ENCODE results near the gene SLX4IP.

SLX4IP gene

DNA sequence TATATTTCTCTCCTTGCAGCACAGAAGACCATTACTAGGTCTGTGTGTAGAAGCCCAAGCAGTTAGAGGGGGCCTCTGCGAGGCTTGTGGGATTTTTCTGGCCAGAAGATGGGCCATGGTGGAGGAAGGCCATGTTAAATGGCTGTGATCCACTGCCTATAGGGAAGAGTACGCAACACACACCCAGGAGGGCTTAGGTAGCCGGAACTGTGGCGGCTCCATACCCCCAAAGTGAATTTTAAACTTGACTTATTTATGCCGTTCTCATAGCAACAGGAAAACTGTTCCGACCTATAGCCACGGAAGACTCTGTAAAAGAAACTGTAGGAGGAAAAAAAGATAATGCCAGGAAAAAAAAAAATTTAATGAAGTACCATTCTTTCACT lies 69.5 kb downstream of the SLX4IP start:
- Histone ChIP-seq H2BK12ac (ENCODE audit: low read length in 2 of 2) (peak overlapping the region; percentile 20 to 94), H3K14ac (ENCODE audit: low read length in 2 of 2) (no peak overlapping the region), H4K8ac (ENCODE audit: low read length) (peak overlapping the region; percentile 7), H3K18ac (ENCODE audit: low read depth in 1 of 2, low read length in 2 of 2) (peak overlapping the region; percentile 34 to 72), H3K4me1 (ENCODE audit: control insufficient read depth, insufficient read depth, low read depth, low read length) (peaks cover 8% of the 10 kb centered on the region), H3K4me2 (ENCODE audit: low read length, poor library complexity, severe bottlenecking) (no peak overlapping the region), H3K9me3 (ENCODE audit: control insufficient read depth, low read length) (no peaks in the 10 kb centered on the region), H3K27ac (ENCODE audit: low read length, poor library complexity, severe bottlenecking) (no peak overlapping the region), H3K23ac (ENCODE audit: low read length in 2 of 2) (no peak overlapping the region), H3K4ac (ENCODE audit: low read depth in 1 of 2, low read length in 2 of 2) (peak overlapping the region in 1 of 2 experiments; percentile 92), H4K91ac (ENCODE audit: low read length) (no peak overlapping the region), H3K27me3 (ENCODE audit: control insufficient read depth in 1 of 2, insufficient read depth in 1 of 2, low read length in 2 of 2) (no peaks in the 10 kb centered on the region), H2BK5ac (ENCODE audit: low read depth, low read length, poor library complexity, severe bottlenecking) (no peak overlapping the region), H2BK15ac (ENCODE audit: low read depth, poor library complexity, severe bottlenecking) (no peak overlapping the region), H3K79me1 (replicated peaks; ENCODE audit: low read length, poor library complexity, severe bottlenecking) (peaks cover 27% of the 10 kb centered on the region), H3K4me3 (ENCODE audit: insufficient read depth in 1 of 2, low read depth in 1 of 2, low read length in 2 of 2) (no peak overlapping the region), H3K9ac (ENCODE audit: low read length) (no peak overlapping the region), H2AK5ac (ENCODE audit: low read length, severe bottlenecking) (no peak overlapping the region), H2BK120ac (ENCODE audit: low read depth, low read length) (peak overlapping the region; percentile 75), H2AFZ (ENCODE audit: low read depth, low read length) (no peak overlapping the region), H3K36me3 (ENCODE audit: control insufficient read depth in 1 of 2, insufficient read depth in 2 of 2, low read depth in 1 of 2, low read length in 2 of 2) (no peaks in the 10 kb centered on the region)
- WGBS = 100% methylated on average over 2 of the region's 7 CpGs
- no peak for DNase-seq

GRCh38 chr20:10504994-10505730 lies 70.1 kb downstream of the SLX4IP start:
- Histone ChIP-seq H3K4me1 (ENCODE audit: control insufficient read depth, insufficient read depth, low read depth, low read length) (peaks cover 8% of the 10 kb centered on the region), H3K14ac (ENCODE audit: low read length in 2 of 2) (no peak overlapping the region), H3K4ac (ENCODE audit: low read depth in 1 of 2, low read length in 2 of 2) (no peak overlapping the region), H2BK12ac (ENCODE audit: low read length in 2 of 2) (no peak overlapping the region), H3K27ac (ENCODE audit: low read length, poor library complexity, severe bottlenecking) (no peak overlapping the region), H4K91ac (ENCODE audit: low read length) (peak overlapping the region; percentile 52), H2AK5ac (ENCODE audit: low read length, severe bottlenecking) (no peak overlapping the region), H3K36me3 (ENCODE audit: control insufficient read depth in 1 of 2, insufficient read depth in 2 of 2, low read depth in 1 of 2, low read length in 2 of 2) (no peaks in the 10 kb centered on the region), H2BK5ac (ENCODE audit: low read depth, low read length, poor library complexity, severe bottlenecking) (no peak overlapping the region), H3K23ac (ENCODE audit: low read length in 2 of 2) (no peak overlapping the region), H2AFZ (ENCODE audit: low read depth, low read length) (no peak overlapping the region), H3K9me3 (ENCODE audit: control insufficient read depth, low read length) (no peaks in the 10 kb centered on the region), H3K4me3 (ENCODE audit: insufficient read depth in 1 of 2, low read depth in 1 of 2, low read length in 2 of 2) (peak overlapping the region in 1 of 2 experiments; percentile 25), H4K8ac (ENCODE audit: low read length) (no peak overlapping the region), H3K9ac (ENCODE audit: low read length) (peak overlapping the region; percentile 2), H2BK120ac (ENCODE audit: low read depth, low read length) (no peak overlapping the region), H3K18ac (ENCODE audit: low read depth in 1 of 2, low read length in 2 of 2) (peak overlapping the region in 1 of 2 experiments; percentile 23), H3K4me2 (ENCODE audit: low read length, poor library complexity, severe bottlenecking) (no peak overlapping the region), H2BK15ac (ENCODE audit: low read depth, poor library complexity, severe bottlenecking) (no peak overlapping the region), H3K27me3 (ENCODE audit: control insufficient read depth in 1 of 2, insufficient read depth in 1 of 2, low read length in 2 of 2) (no peaks in the 10 kb centered on the region), H3K79me1 (replicated peaks; ENCODE audit: low read length, poor library complexity, severe bottlenecking) (peaks cover 27% of the 10 kb centered on the region)
- WGBS = 62% methylated on average over 2 of the region's 5 CpGs
- DNase-seq = peak; percentile 83

DNA sequence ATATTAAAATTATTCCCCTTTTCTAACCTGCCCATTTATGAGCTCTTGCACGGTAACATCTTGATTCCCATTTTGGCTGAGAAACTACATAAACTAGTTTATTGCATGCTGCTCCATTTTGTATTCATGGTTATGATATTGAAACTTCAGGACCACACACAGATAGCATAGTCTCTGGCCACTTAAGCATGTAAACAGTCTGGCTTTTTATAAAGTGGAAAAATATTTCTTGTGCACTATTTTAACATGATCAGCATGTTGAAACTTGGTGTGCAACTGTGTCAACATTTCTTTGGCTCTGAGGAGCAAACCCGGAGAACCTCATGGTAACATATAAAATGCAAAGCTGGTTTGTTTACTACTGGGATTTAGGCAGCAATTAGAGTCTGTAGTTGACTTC lies 70.7 kb downstream of the SLX4IP start:
- no peak overlapping the region for H2BK5ac ChIP-seq (ENCODE audit: low read depth, low read length, poor library complexity, severe bottlenecking)
- WGBS = 50% methylated on average over 1 of the region's 2 CpGs
- no peak overlapping the region for H2BK12ac ChIP-seq (ENCODE audit: low read length in 2 of 2)
- no peaks in the 10 kb centered on the region for H3K27me3 ChIP-seq (ENCODE audit: control insufficient read depth in 1 of 2, insufficient read depth in 1 of 2, low read length in 2 of 2)
- H3K4me3 ChIP-seq (ENCODE audit: insufficient read depth in 1 of 2, low read depth in 1 of 2, low read length in 2 of 2) = peak overlapping the region in 1 of 2 experiments; percentile 25
- H2AFZ ChIP-seq (ENCODE audit: low read depth, low read length) = no peak overlapping the region
- H3K18ac ChIP-seq (ENCODE audit: low read depth in 1 of 2, low read length in 2 of 2) = no peak overlapping the region
- no peak overlapping the region for H3K23ac ChIP-seq (ENCODE audit: low read length in 2 of 2)
- H4K8ac ChIP-seq (ENCODE audit: low read length) = no peak overlapping the region
- no peak overlapping the region for H4K91ac ChIP-seq (ENCODE audit: low read length)
- H3K27ac ChIP-seq (ENCODE audit: low read length, poor library complexity, severe bottlenecking) = no peak overlapping the region
- H3K9me3 ChIP-seq (ENCODE audit: control insufficient read depth, low read length) = no peaks in the 10 kb centered on the region
- no peaks in the 10 kb centered on the region for H3K36me3 ChIP-seq (ENCODE audit: control insufficient read depth in 1 of 2, insufficient read depth in 2 of 2, low read depth in 1 of 2, low read length in 2 of 2)
- H3K9ac ChIP-seq (ENCODE audit: low read length) = no peak overlapping the region
- H2BK15ac ChIP-seq (ENCODE audit: low read depth, poor library complexity, severe bottlenecking) = no peak overlapping the region
- H3K4ac ChIP-seq (ENCODE audit: low read depth in 1 of 2, low read length in 2 of 2) = no peak overlapping the region
- no peak overlapping the region for H2AK5ac ChIP-seq (ENCODE audit: low read length, severe bottlenecking)
- peaks cover 24% of the 10 kb centered on the region for H3K79me1 ChIP-seq (replicated peaks; ENCODE audit: low read length, poor library complexity, severe bottlenecking)
- H2BK120ac ChIP-seq (ENCODE audit: low read depth, low read length) = no peak overlapping the region
- H3K14ac ChIP-seq (ENCODE audit: low read length in 2 of 2) = no peak overlapping the region
- no peak overlapping the region for H3K4me2 ChIP-seq (ENCODE audit: low read length, poor library complexity, severe bottlenecking)
- H3K4me1 ChIP-seq (ENCODE audit: control insufficient read depth, insufficient read depth, low read depth, low read length) = peaks cover 10% of the 10 kb centered on the region
- peak; percentile 74 for DNase-seq

- DNase-seq = no peak
- H3K4me3 ChIP-seq (ENCODE audit: insufficient read depth in 1 of 2, low read depth in 1 of 2, low read length in 2 of 2) = no peak overlapping the region
- no peaks in the 10 kb centered on the region for H3K27me3 ChIP-seq (ENCODE audit: control insufficient read depth in 1 of 2, insufficient read depth in 1 of 2, low read length in 2 of 2)
- WGBS = 98% methylated on average over 3 of the region's 4 CpGs
- H3K4me1 ChIP-seq (ENCODE audit: control insufficient read depth, insufficient read depth, low read depth, low read length) = peaks cover 11% of the 10 kb centered on the region
- H3K14ac ChIP-seq (ENCODE audit: low read length in 2 of 2) = no peak overlapping the region
- no peak overlapping the region for H3K4me2 ChIP-seq (ENCODE audit: low read length, poor library complexity, severe bottlenecking)
- peak overlapping the region; percentile 67 for H4K91ac ChIP-seq (ENCODE audit: low read length)
- no peak overlapping the region for H2AK5ac ChIP-seq (ENCODE audit: low read length, severe bottlenecking)
- peak overlapping the region; percentile 40 for H2BK120ac ChIP-seq (ENCODE audit: low read depth, low read length)
- H3K9ac ChIP-seq (ENCODE audit: low read length) = no peak overlapping the region
- H2BK12ac ChIP-seq (ENCODE audit: low read length in 2 of 2) = peak overlapping the region; percentile 65 to 75
- no peak overlapping the region for H2BK5ac ChIP-seq (ENCODE audit: low read depth, low read length, poor library complexity, severe bottlenecking)
- H3K4ac ChIP-seq (ENCODE audit: low read depth in 1 of 2, low read length in 2 of 2) = peak overlapping the region in 1 of 2 experiments; percentile 6
- no peaks in the 10 kb centered on the region for H3K9me3 ChIP-seq (ENCODE audit: control insufficient read depth, low read length)
- no peaks in the 10 kb centered on the region for H3K36me3 ChIP-seq (ENCODE audit: control insufficient read depth in 1 of 2, insufficient read depth in 2 of 2, low read depth in 1 of 2, low read length in 2 of 2)
- H2BK15ac ChIP-seq (ENCODE audit: low read depth, poor library complexity, severe bottlenecking) = peak overlapping the region; percentile 56
- no peak overlapping the region for H3K27ac ChIP-seq (ENCODE audit: low read length, poor library complexity, severe bottlenecking)
- no peak overlapping the region for H2AFZ ChIP-seq (ENCODE audit: low read depth, low read length)
- peak overlapping the region; percentile 70 for H4K8ac ChIP-seq (ENCODE audit: low read length)
- no peak overlapping the region for H3K23ac ChIP-seq (ENCODE audit: low read length in 2 of 2)
- H3K79me1 ChIP-seq (replicated peaks; ENCODE audit: low read length, poor library complexity, severe bottlenecking) = peaks cover 22% of the 10 kb centered on the region
- peak overlapping the region; percentile 78 to 92 for H3K18ac ChIP-seq (ENCODE audit: low read depth in 1 of 2, low read length in 2 of 2)
These were observed 71.9 kb downstream of the SLX4IP start for GRCh38 chr20:10507052-10507451.
